ENCODE measurements around the gene FOXN4. TPM values are rescaled to one million over a fixed set of nuclear protein-coding genes. Genes with fewer than 3 reads are reported as not detected.

FOXN4 gene
- total and polyA plus RNA-seq, 4 donors, result 0.04 to 0.26 (median 0.15) TPM

DNA sequence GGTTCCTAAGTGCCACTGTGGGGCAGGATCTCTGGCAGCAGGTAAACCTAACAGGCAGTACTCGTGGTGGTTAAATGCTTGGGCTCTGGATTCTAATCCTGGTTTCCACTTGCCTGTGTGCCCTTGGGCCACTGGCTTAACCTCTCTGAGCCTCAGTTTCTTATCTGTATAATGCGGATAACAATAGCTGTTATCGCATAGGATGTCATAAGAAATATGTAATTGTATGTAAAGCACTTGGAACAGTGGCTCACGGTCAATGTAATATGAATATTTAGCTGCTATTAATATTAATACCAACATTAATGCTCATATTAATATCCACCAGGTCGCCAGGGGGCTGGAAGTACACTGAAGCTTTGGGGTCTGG, 16.8 kb downstream of the FOXN4 start:
- 82 to 88% methylated on average over 5 of the region's 5 CpGs for WGBS, 2 donors
- no peak overlapping the region for H3K9ac ChIP-seq (ENCODE audit: insufficient read depth in 1 of 2, low read length in 2 of 2)
- no peak overlapping the region for H3K4me3 ChIP-seq
- peaks cover 0 to 12% (median 4%) of the 10 kb centered on the region in 5 donors for H3K4me1 ChIP-seq (ENCODE audit: control insufficient read depth in 5 of 5, insufficient read depth in 5 of 5, low read length in 5 of 5)
- TF ChIP-seq, protein P1, sequence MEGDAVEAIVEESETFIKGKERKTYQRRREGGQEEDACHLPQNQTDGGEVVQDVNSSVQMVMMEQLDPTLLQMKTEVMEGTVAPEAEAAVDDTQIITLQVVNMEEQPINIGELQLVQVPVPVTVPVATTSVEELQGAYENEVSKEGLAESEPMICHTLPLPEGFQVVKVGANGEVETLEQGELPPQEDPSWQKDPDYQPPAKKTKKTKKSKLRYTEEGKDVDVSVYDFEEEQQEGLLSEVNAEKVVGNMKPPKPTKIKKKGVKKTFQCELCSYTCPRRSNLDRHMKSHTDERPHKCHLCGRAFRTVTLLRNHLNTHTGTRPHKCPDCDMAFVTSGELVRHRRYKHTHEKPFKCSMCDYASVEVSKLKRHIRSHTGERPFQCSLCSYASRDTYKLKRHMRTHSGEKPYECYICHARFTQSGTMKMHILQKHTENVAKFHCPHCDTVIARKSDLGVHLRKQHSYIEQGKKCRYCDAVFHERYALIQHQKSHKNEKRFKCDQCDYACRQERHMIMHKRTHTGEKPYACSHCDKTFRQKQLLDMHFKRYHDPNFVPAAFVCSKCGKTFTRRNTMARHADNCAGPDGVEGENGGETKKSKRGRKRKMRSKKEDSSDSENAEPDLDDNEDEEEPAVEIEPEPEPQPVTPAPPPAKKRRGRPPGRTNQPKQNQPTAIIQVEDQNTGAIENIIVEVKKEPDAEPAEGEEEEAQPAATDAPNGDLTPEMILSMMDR (IDR thresholded peaks at IDR 0.05; ENCODE audit: control extremely low read depth, extremely low read depth), result no peak
- no peak for ATAC-seq (ENCODE audit: insufficient read depth, low FRiP score)
- no peaks in the 10 kb centered on the region for H3K27me3 ChIP-seq (ENCODE audit: control insufficient read depth in 3 of 3, insufficient read depth in 3 of 3, low read length in 2 of 3)
- no peaks in the 10 kb centered on the region for H3K9me3 ChIP-seq (ENCODE audit: control insufficient read depth in 4 of 4, insufficient read depth in 3 of 4, low read length in 3 of 4)
- H3K27ac ChIP-seq (ENCODE audit: low read depth in 1 of 2, low read length in 1 of 2), result no peak overlapping the region
- H3K36me3 ChIP-seq (ENCODE audit: control insufficient read depth in 4 of 4, insufficient read depth in 4 of 4, low read length in 4 of 4), result no peaks in the 10 kb centered on the region
- no peak for DNase-seq

DNA sequence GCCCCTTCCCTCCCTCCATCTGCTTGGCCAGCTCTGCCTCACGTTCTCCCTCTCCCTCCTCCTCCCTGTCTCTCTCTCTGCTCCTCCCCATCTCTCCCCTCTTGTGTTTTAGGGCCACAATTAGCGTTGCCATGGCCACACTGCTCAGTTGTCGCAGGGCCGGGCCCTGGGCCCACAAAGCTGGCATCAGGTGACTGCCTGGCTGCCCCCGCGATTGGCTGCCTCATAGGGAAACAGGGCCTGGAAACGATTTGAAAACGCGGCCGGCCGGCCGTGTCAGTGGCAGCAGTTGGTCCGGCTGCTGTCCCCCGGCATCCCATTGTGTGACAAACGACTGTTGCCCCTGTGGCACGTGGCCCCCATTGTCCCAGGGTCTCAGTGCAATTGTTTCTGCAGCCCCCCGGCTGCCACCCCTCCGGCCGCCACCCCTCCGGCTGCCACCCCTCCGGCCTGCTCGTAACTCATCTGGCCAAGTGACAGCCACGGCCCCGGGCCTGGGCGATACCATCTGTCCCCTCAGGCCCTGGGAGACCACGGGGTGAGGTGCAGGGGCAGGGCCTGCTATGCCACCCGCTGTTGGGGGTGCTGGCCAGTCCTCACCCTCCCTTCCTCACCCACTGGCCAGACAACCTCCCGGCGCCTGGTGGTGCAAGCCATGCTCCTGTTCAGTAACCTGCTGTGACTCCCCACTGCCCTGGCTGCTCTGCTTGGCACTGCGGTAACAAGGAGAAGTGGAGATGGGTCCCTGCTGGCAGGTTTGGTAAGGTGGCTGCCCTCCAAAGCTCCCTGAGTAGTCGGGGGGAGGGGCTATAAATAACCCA, 17.4 kb downstream of the FOXN4 start:
- H3K27me3 ChIP-seq (ENCODE audit: control insufficient read depth in 3 of 3, insufficient read depth in 3 of 3, low read length in 2 of 3), result no peaks in the 10 kb centered on the region
- H3K9me3 ChIP-seq (ENCODE audit: control insufficient read depth in 4 of 4, insufficient read depth in 3 of 4, low read length in 3 of 4), result no peaks in the 10 kb centered on the region
- 7 to 12% methylated on average over 31 of the region's 31 CpGs for WGBS, 2 donors
- no peak overlapping the region for H3K4me3 ChIP-seq
- H3K27ac ChIP-seq (ENCODE audit: low read depth in 1 of 2, low read length in 1 of 2), result no peak overlapping the region
- TF ChIP-seq, protein P1 (IDR thresholded peaks at IDR 0.05; ENCODE audit: control extremely low read depth, extremely low read depth), result no peak
- H3K9ac ChIP-seq (ENCODE audit: insufficient read depth in 1 of 2, low read length in 2 of 2), result no peak overlapping the region
- DNase-seq (peak; percentile 84 to 87 (median 84)), ATAC-seq (ENCODE audit: insufficient read depth, low FRiP score) (no peak)
- H3K36me3 ChIP-seq (ENCODE audit: control insufficient read depth in 4 of 4, insufficient read depth in 4 of 4, low read length in 4 of 4), result no peaks in the 10 kb centered on the region
- peaks cover 0 to 12% (median 4%) of the 10 kb centered on the region in 5 donors for H3K4me1 ChIP-seq (ENCODE audit: control insufficient read depth in 5 of 5, insufficient read depth in 5 of 5, low read length in 5 of 5)

DNA sequence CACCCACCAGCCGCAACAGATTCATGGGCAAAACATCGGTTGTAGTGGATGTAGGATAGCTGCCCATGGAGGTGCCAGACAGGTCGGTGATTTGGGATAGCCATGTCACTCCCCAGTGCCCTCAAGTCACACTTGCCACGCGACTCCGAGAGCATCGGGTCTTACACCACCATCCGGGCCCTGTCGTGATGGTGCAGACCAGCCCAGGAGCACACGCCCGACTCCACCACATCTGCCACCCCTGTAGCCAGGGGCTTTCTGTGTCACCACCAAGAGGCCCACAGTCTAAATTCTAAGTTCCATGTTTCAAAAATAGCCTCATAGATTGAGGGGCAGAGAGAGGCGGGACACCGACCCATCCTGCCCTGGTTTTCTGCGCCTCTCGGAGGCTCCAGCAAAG, 18.0 kb downstream of the FOXN4 start:
- ATAC-seq (ENCODE audit: insufficient read depth, low FRiP score) (no peak), DNase-seq (no peak)
- Histone ChIP-seq H3K9ac (ENCODE audit: insufficient read depth in 1 of 2, low read length in 2 of 2) (no peak overlapping the region), H3K4me3 (no peak overlapping the region), H3K4me1 (ENCODE audit: control insufficient read depth in 5 of 5, insufficient read depth in 5 of 5, low read length in 5 of 5) (peaks cover 0 to 12% (median 4%) of the 10 kb centered on the region in 5 donors), H3K27ac (ENCODE audit: low read depth in 1 of 2, low read length in 1 of 2) (no peak overlapping the region), H3K36me3 (ENCODE audit: control insufficient read depth in 4 of 4, insufficient read depth in 4 of 4, low read length in 4 of 4) (no peaks in the 10 kb centered on the region), H3K27me3 (ENCODE audit: control insufficient read depth in 3 of 3, insufficient read depth in 3 of 3, low read length in 2 of 3) (no peaks in the 10 kb centered on the region), H3K9me3 (ENCODE audit: control insufficient read depth in 4 of 4, insufficient read depth in 3 of 4, low read length in 3 of 4) (no peaks in the 10 kb centered on the region)
- WGBS, 2 donors, result 56 to 62% methylated on average over 15 of the region's 15 CpGs
- TF ChIP-seq, protein P1 (IDR thresholded peaks at IDR 0.05; ENCODE audit: control extremely low read depth, extremely low read depth), result no peak

Data from lung (tissue), 12 donors.